NT2/D1 (cell line): ENCODE results near the gene AK6.
"Not testable (repeated sequence)": the region's sequence is repeated elsewhere in the genome, so short reads cannot be mapped to it uniquely, and the experiment has no call there.

ENCODE experiments used
- DNase-seq: peaks from one replicate; pipeline ENCODE4 v3.0.0-alpha.2; 2011; ENCODE audit warnings: low read depth, low spot score
- H3K27me3 ChIP-seq: 2 replicates; pipeline ENCODE4 v1.6.0; 2011; ENCODE audit warnings: mild to moderate bottlenecking; ENCODE audit not compliant: insufficient read length, insufficient read depth
- H3K36me3 ChIP-seq: 2 replicates; pipeline ENCODE4 v1.6.1; 2011; ENCODE audit warnings: mild to moderate bottlenecking, low read length, mixed read lengths; ENCODE audit not compliant: insufficient read depth, insufficient read length
- H3K4me1 ChIP-seq: 2 replicates; pipeline ENCODE4 v1.5.1; 2011; ENCODE audit not compliant: insufficient read depth, insufficient read length
- H3K4me3 ChIP-seq: 2 replicates; pipeline ENCODE4 v1.5.1; 2011; ENCODE audit warnings: low read depth; ENCODE audit not compliant: insufficient read length
- H3K9ac ChIP-seq: 2 replicates; pipeline ENCODE4 v1.6.0; 2011; ENCODE audit warnings: low read depth; ENCODE audit not compliant: insufficient read length
- H3K9me3 ChIP-seq: 2 replicates; pipeline ENCODE4 v1.5.1; 2011; ENCODE audit warnings: mild to moderate bottlenecking, low read length; ENCODE audit not compliant: insufficient read depth
- SUZ12 ChIP-seq: IDR thresholded peaks from 2 replicates; pipeline ENCODE4 v1.6.1; 2011; ENCODE audit not compliant: insufficient read length, insufficient read depth; ENCODE audit errors: extremely low read depth
- YY1 ChIP-seq: IDR thresholded peaks from 2 replicates; pipeline ENCODE4 v1.6.1; 2011; ENCODE audit not compliant: insufficient read length, insufficient read depth
- ZNF274 ChIP-seq: IDR thresholded peaks from 2 replicates; pipeline ENCODE4 v1.6.1; 2011; ENCODE audit warnings: mild to moderate bottlenecking, low read depth, low read length

The AK6 gene

GRCh38 chr5:69378376-69378775, 9.1 kb upstream of the AK6 start:
- no peak for DNase-seq

GRCh38 chr5:69374911-69375446, 5.7 kb upstream of the AK6 start:
- H3K9me3 ChIP-seq = no peaks in the 10 kb centered on the region
- peaks cover 34% of the 10 kb centered on the region for H3K36me3 ChIP-seq
- H3K4me3 ChIP-seq = no peak overlapping the region
- TF ChIP-seq SUZ12 (no peak), YY1 (no peak)
- no peaks in the 10 kb centered on the region for H3K4me1 ChIP-seq
- H3K9ac ChIP-seq = no peak overlapping the region
- DNase-seq = no peak
- no peaks in the 10 kb centered on the region for H3K27me3 ChIP-seq

More at GRCh38 chr5:69378376-69378775, 9.1 kb upstream of the AK6 start:
- peaks cover 54% of the 10 kb centered on the region for H3K36me3 ChIP-seq
- TF ChIP-seq SUZ12 (no peak), YY1 (no peak), ZNF274 (no peak)
- no peaks in the 10 kb centered on the region for H3K9me3 ChIP-seq
- no peaks in the 10 kb centered on the region for H3K4me1 ChIP-seq
- H3K4me3 ChIP-seq = no peak overlapping the region
- no peak overlapping the region for H3K9ac ChIP-seq
- H3K27me3 ChIP-seq = no peaks in the 10 kb centered on the region

- H3K9me3 ChIP-seq = no peaks in the 10 kb centered on the region
- H3K4me3 ChIP-seq = no peak overlapping the region
- H3K36me3 ChIP-seq = peaks cover 23% of the 10 kb centered on the region
- H3K27me3 ChIP-seq = no peaks in the 10 kb centered on the region
- H3K9ac ChIP-seq = no peak overlapping the region
- H3K4me1 ChIP-seq = no peaks in the 10 kb centered on the region
- DNase-seq = no peak
- TF ChIP-seq YY1 = no peak
- no peak for TF ChIP-seq ZNF274
These were observed 3.1 kb upstream of the AK6 start for GRCh38 chr5:69372394-69372793.

- Histone ChIP-seq H3K36me3 (peaks cover 37% of the 10 kb centered on the region), H3K4me3 (peak overlapping the region; percentile 58), H3K9ac (peak overlapping the region; percentile 86)
- not testable (repeated sequence) for H3K27me3 ChIP-seq, DNase-seq, H3K9me3 ChIP-seq, H3K4me1 ChIP-seq
These were observed 1.0 kb upstream of the AK6 start for GRCh38 chr5:69370335-69370734.

- TF ChIP-seq YY1 (no peak), ZNF274 (no peak), SUZ12 (no peak)
- H3K27me3 ChIP-seq = no peaks in the 10 kb centered on the region
- H3K9me3 ChIP-seq = no peaks in the 10 kb centered on the region
- H3K4me1 ChIP-seq = no peaks in the 10 kb centered on the region
- H3K9ac ChIP-seq = peak overlapping the region; percentile 86
- no peak for DNase-seq
- H3K36me3 ChIP-seq = peaks cover 38% of the 10 kb centered on the region
- peak overlapping the region; percentile 58 for H3K4me3 ChIP-seq
These were observed 621 bp downstream of the AK6 start for GRCh38 chr5:69368458-69369339.

GRCh38 chr5:69367697-69368279, 1.5 kb downstream of the AK6 start:
- peak overlapping the region; percentile 58 for H3K4me3 ChIP-seq
- TF ChIP-seq SUZ12 = no peak
- no peak for TF ChIP-seq YY1
- TF ChIP-seq ZNF274 = no peak
- peaks cover 42% of the 10 kb centered on the region for H3K36me3 ChIP-seq
- no peaks in the 10 kb centered on the region for H3K4me1 ChIP-seq
- H3K9me3 ChIP-seq = no peaks in the 10 kb centered on the region
- H3K9ac ChIP-seq = peak overlapping the region; percentile 42
- no peaks in the 10 kb centered on the region for H3K27me3 ChIP-seq
- no peak for DNase-seq

GRCh38 chr5:69364850-69365249, 4.5 kb downstream of the AK6 start:
- Histone ChIP-seq H3K36me3 (peaks cover 48% of the 10 kb centered on the region), H3K9me3 (no peaks in the 10 kb centered on the region), H3K9ac (no peak overlapping the region), H3K4me1 (no peaks in the 10 kb centered on the region), H3K27me3 (no peaks in the 10 kb centered on the region), H3K4me3 (no peak overlapping the region)
- TF ChIP-seq YY1 (no peak), SUZ12 (no peak), ZNF274 (no peak)
- DNase-seq = no peak
